GM21515 (cell line): ENCODE measurements around the gene SLC18A2.

Source experiments
- ATAC-seq: cut with Tn5 transposase; IDR thresholded peaks from one replicate; pipeline ENCODE4 v1.9.1; 2021; ENCODE audit not compliant: unreplicated experiment

The SLC18A2 gene

GRCh38 chr10:117306674-117307073, 65.8 kb downstream of the SLC18A2 start:
- no peak for ATAC-seq

GRCh38 chr10:117311261-117311660, 70.3 kb downstream of the SLC18A2 start:
- no peak for ATAC-seq

- ATAC-seq: no peak
Observed at GRCh38 chr10:117312430-117312829, 71.5 kb downstream of the SLC18A2 start.

- no peak for ATAC-seq
Observed at GRCh38 chr10:117313641-117314040, 72.7 kb downstream of the SLC18A2 start.

GRCh38 chr10:117316701-117317100, 75.8 kb downstream of the SLC18A2 start:
- ATAC-seq: no peak

GRCh38 chr10:117318909-117319308, 78.0 kb downstream of the SLC18A2 start:
- ATAC-seq: no peak

- no peak for ATAC-seq
Observed at GRCh38 chr10:117320050-117320665, 79.2 kb downstream of the SLC18A2 start.

GRCh38 chr10:117322260-117322659, 81.3 kb downstream of the SLC18A2 start:
- ATAC-seq: no peak

- no peak for ATAC-seq
Observed at GRCh38 chr10:117324367-117324766, 83.5 kb downstream of the SLC18A2 start.

GRCh38 chr10:117327262-117327661, 86.3 kb downstream of the SLC18A2 start:
- no peak for ATAC-seq
